GM04503 (cell line): ENCODE measurements around the gene ADGRB3.
"Not testable (repeated sequence)": the region's sequence is repeated elsewhere in the genome, so short reads cannot be mapped to it uniquely, and the experiment has no call there.

Experiments used
- DNase-seq: peaks from one replicate; pipeline ENCODE4 v3.0.0-alpha.2; 2012; ENCODE audit warnings: low read depth

ADGRB3 gene

DNA sequence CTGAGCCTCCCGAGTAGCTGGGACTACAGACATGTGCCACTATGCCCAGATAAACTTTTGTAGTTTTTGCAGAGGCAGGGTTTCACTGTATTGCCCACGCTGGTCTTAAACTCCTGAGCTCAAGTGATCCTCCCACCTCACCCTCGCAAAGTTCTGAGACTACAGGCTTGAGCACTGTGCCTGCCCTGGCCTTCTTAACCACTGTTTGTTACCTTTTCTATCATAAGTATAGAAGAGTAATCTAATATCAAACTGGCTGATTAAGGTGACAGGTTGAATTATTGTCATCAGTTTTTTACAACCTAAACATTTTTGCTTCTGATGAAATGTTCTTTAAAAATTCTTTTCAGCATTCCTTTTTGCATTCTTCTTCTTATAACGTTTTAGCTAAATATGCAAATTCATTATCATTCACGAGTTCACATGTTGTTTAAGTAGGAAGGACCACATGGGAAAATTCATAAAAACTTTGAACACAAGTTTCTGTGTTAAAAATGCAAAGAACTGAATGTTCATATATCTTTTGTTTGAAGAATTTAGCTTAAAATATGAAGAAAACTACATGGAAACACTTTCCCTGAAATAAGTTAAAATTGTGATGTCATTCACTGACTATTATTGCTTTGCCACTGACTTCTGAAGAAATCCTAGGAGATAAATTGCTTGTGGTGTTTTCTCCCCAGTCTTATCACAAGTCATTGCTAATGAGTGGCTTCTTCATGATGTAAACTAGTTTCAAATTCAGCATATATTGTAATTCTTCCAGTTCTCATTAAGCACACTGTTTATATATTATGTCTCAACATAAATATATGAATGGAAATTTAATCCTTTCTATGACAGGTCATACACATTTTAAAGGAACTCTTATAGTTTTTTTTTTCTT, 106.7 kb downstream of the ADGRB3 start:
- DNase-seq = no peak

DNA sequence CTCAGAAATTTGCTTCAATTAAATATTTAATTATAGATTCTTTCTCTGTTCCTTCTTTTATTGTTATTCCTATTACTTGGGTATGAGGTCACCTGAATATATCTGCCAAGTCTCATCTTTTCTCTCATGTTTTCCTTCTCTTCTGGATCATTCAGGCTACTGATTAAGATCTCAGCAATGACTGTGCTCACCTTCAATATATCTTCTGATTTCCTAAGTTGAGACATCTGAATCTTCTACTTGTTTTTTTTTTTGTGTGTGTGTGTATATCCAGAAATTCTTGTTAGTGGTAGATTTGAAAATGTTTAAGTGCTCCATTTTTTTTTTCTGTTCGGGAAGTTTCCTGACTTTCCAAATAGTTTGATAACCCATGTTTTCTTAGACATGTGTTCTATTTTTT, 108.0 kb downstream of the ADGRB3 start:
- DNase-seq = no peak

DNA sequence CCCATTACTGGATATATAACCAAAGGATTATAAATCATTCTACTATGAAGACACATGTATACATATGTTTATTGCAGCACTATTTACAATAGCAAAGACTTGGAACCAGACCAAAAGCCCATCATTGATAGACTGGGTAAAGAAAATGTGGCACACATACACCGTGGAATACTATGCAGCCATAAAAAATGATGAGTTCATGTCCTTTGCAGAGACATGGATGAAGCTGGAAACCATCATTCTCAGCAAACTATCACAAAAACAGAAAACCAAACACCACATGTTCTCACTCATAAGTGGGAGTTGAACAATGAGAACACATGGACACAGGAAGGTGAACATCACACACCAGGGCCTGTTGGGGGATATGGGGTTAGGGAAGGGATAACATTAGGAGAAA, 109.3 kb downstream of the ADGRB3 start:
- DNase-seq = not testable (repeated sequence)

DNA sequence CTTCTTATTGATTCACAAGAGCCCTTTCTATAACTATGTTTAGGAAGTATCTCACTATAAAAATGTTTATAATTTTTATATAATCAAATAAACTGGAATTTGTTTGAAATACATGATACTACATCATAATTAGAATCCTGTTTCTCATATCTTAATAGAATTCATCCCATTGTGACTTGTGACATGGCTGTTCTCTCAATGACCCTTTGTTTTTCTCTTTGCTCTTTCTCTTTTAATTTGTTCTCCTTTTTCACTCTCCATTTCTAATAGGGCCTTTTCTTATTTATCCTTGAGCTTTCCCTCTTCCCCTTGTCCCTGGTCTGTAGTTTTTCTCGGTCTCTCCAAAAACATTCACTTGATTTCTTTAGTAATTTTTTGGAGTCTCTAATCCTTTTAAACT, 111.3 kb downstream of the ADGRB3 start:
- no peak for DNase-seq

DNA sequence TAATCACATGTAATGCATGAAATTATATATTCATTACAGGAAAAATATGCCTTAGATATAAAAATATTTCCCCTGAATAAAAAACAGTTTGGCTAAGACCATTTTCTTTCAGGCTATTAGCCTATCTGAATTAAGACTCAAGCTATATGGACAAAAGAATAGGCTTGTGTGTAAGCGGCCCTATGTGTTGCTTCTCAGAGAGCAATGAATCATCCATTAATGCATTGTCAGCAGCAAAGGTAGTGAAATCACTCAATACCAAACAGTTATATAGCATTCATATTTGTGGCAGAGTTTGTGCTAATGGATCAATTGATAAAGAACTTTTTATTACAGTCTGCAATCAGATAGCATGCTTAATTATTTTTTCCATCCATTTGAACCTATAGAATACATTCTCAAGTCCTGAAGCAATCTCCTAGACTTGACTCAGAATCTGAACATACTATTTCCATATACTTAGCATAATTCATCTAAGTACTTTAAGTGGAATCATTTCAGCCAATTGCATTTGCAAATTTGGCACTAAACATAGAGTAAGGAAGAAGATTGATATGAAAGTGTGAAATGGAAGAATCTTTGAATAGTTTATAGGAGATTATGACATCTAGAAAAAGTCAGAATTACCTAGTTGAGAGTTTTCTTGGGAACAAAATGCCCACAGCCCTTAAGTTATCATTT, 112.2 kb downstream of the ADGRB3 start:
- no peak for DNase-seq

DNA sequence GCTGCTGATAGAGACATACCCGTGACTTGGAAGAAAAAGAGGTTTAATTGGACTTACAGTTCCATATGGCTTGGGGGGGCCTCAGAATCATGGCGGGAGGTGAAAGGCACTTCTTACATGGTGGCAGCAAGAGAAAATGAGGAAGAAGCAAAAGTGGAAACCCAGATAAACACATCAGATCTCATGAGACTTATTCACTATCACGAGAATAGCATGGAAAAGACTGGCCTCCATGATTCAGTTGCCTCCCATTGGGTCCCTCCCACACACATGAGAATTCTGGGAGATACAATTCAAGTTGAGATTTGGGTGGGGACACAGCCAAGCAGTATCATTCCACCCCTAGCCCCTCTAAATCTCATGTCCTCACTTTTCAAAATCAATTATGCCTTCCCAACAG, 112.8 kb downstream of the ADGRB3 start:
- DNase-seq = not testable (repeated sequence)

DNA sequence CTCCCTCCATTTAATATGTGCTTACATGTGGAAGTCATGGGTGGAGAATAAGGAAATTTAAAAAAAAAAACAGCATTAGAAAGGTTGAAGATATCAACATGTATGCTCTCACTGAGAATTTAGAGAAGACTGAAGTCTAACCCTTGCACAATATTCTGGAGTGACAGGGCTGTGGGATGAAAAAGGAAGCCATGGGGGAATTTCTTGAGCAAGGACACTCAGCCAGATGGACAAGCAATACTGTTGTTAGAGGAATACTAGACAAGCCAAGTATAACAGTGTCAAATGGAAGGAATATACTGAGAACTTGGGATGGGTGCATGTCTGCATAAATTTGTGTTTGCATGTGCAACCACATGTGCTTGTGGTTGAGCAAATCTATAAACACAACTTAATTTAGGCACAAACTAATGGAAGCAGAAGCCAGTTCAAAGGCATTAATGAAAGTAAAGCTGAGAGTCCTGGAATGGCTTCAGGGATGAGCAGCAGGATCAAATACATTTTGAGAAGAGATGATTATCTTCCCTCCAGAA, 119.7 kb downstream of the ADGRB3 start:
- no peak for DNase-seq

DNA sequence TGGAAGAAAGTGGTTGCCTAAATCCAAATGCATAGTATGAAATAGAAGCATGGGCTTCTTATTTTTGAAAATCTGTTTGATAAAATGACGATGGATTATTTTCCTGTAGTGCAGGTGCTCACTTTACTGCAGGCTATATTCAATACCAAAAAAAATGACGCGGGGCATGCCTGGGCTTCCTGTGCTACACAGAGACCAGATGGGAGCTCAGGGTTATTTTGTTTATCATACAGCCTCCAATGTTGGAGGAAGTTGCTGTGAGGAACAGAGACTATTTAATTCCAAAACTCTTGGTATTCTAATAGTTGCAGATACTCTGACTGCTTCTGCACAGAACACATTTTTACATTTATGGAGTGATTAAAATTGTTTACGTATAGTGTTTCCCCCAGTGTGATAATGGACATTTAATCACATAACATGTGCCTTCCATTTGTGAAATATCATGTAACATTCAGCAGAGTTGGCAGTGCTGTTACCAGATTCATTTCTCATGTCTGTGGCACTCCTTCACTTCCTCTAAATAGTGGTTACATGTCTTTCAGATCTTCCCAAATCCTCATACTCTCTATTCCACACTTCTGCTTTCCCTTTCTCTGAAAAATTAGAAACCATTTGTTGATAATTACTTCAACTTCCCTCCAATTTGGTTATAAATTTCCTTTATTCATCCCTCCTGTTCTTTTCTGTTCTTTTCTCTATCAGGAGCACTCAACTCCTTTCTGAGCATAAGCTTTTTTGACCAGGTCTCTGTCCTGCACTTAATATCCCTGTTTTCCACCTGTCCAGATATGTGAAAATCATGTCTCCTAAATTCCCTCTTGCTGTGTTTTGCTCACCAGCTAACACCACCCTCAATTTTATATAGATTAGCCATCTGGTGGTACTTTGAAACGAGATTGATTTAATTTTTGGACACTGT, 121.6 kb downstream of the ADGRB3 start:
- no peak for DNase-seq

DNA sequence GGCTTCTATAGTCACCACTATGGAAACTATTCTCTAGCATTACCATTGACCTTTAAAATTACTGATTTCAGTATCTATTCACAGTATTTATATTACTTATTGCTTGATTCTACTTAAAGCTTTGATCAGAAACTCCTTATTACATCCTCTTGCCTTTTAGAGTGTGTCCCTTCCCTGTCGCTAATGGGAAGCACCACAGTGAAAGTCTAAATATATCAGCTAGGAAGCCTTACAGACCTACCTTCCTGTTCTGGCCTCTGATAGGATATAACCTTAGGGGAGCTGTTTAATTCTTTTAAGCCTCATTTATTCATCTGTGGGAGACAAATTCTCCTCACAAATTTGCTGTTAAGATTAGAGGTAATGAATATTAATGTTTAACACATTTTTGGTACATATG, 122.7 kb downstream of the ADGRB3 start:
- DNase-seq = no peak

DNA sequence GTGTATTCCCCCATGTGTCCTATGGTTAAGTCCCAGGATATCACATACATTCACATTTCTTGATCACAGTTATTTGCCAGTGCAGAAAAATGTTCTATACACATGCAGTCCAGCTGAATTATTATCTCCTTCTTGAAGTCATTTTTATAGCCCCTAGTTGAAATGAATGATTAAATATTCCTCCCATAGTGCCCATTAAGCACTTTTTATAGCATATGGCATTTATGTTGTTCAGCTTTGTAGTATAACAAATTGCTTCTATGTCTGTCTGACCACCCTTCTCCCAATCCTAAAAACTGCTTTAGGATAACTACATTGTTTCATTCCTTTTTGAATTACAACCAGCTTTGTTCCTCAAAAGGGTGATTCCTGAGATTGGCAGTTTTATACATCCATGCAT, 123.5 kb downstream of the ADGRB3 start:
- no peak for DNase-seq

DNA sequence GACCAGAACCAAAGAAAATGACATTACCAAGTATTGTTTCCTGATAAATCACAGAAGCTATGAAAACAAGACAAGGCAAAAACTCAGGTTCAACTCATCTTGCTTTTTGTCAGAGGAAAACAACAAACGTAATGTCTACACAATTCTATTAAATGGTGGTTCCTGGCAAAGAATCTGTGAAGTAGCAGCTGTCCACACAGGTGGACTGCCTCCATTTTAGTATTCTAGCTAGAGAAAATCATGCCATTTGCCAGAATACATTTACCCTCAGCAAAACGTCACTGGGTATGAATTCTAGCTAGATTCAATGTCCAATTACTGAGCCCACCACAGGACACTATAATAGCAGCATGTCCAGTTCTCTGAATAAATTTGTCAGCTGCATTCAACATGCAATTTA, 125.4 kb downstream of the ADGRB3 start:
- no peak for DNase-seq

DNA sequence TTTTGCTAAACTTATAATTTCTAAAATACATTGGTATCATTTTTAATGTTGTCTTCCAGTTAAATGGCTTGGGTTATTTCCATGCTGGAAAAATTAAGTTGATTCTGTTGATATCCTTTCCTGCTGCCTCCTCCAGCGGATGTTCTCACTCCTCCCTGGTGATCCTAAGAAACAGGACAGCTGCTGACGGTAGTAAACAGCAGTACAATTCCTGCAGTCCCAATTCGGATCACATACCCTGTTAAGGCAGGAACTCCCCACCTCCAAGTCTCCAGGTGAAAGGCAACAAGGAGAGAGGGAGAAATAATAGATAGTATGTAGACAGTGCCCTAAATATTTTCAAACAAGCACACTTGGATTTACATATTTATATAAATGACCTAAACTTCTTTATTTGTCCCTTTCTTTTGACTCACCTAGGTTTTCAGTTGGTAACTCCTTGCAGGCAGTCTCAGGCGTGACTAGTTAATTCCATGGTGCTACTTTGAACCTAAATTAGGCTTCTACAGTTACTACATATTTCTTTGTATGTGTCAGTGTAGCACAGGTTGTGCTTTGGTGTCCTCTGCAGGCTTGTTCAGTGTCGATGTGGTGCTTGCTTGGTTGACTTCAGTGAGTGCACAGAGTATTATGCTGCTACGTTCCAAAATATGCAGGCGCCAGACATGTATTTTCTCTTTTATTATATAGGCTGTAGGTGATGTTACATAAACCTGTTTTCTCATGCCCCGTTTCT, 126.0 kb downstream of the ADGRB3 start:
- DNase-seq = no peak

DNA sequence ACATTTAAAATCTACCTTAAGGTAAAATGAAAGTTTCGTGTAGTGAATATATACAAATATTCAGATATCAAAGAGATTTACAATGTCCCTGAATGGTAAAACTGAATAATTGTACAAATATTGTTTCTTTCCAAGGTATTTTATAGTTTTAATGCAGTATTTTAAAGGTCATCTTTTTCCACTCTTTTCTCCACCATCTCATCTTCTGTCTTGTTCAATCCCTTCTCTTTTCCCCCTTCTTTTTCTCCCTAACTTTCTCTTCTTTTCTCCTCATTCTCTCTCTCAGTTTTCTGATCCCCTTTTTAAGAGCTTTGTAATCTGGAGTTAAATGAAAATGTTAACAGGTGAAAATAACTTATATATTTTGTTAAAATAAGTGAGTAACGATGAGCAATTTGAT, 126.9 kb downstream of the ADGRB3 start:
- no peak for DNase-seq

DNA sequence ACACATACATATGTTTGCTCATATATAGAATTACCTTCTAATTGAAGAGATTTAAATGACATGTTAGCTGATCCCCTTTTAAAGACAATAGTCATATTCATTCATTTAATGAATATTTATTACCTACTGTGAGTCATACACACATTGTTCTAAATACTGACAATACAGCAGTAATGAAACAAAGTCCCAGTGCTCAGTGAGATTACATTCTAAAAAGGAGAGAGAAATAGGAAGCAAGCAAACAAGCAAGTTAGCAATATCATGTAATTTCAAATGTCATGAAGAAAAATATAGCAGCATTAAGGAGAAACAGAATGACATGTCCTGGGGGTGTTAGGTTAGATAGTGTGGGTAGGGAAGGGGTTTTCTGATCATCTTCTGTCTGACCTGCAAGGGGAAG, 136.3 kb downstream of the ADGRB3 start:
- DNase-seq = no peak

DNA sequence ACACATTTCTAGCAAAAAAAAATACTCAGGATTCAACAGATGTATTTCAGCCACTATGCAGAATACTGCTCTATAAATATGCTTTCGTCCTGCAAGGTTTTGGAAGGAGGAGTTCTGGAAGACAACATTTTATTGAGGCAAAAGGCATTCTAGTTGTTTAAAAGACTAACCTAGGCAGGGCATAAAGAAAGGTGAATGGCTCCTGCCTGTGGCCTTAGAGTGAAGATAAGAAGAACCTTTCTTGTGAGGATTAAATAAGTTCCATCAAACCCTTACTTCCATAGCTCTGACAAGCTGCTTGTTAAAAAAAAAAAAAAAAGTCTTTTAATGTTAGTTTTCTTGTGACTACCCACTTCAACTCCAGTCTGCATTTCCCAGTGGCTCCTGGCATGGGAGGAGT, 139.8 kb downstream of the ADGRB3 start:
- DNase-seq = no peak

DNA sequence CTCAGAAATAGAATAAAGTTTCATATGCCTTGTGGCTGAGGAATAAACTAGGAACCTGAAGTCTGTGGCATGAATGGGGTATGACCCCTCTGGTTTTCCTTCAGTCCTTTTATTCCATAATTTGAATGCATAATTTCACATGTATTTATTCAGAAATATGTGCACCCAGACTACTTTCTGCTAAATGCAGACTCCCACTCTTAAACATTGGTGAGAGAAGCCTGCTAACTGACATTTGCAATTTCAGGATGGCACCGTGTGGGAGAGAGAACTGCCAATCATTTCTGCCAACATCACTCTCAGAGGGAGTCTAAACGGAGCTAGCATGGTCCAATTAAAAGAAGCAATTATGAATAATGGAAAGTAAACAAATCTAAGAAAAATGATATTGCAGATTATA, 141.3 kb downstream of the ADGRB3 start:
- no peak for DNase-seq

DNA sequence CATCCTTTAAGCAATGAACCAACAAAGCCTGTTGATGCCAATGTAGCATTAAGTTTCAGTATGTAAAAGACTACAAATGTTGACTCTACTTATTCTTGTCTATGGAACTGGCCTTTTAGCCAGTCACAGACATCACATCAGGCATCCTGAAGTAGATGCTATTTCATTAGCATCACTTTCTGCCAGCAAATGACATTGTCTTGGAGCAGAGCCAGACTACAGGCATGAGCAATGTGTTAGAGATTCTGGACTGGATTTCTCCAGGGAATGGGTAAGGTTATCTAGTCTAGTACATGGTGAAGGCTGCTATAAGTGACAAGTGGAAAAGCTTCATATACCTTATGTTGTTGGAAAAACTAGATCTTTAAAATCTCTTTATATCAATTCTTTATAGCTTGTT, 142.9 kb downstream of the ADGRB3 start:
- DNase-seq = no peak

DNA sequence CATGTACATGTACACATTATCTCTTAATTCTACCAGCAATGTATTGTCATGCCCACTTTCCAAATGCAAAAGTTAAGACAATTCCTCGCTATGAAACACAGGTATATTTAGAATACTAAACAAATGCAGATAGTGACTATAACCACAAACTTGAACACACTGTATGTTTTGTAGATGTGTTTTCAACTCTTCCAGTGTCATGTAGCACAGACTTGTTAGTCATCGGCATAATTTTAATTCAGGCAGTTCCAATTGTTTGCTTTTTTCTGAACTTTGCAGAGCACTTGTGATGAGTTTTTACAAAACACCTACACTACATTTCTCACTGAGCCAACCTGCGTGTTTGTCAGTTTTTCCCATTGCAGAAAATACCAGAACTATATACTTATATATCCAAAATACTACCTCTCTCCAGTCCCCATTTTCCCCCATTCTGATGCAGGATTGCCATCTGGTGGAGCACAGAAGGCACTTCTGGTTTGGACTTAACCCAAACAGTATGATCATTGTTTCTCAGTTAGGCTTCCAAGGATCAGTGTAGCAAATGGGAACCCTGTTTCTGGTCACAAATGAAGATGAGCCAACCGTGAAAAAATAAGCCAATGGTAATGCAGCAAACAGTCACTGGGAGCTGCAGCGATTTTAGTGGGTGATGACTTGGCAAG, 143.4 kb downstream of the ADGRB3 start:
- no peak for DNase-seq

DNA sequence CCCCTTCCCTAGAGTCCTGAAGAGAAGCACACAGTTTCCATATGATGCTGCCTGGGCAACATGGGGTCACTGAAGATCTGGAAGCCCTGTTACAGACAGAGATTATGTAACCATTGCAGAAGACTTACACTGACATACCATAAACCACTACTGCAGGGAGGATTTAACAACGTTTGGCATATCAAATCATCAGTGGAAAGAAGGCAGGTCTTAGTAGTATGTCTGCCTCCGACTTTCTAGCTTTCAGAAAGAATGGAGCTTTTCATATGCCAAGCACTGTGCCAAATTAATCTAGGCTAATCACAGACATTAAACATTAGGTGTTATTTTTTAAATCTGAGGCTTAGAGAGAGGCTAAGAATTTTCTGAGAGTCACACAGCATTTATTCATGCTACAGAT, 144.3 kb downstream of the ADGRB3 start:
- no peak for DNase-seq

DNA sequence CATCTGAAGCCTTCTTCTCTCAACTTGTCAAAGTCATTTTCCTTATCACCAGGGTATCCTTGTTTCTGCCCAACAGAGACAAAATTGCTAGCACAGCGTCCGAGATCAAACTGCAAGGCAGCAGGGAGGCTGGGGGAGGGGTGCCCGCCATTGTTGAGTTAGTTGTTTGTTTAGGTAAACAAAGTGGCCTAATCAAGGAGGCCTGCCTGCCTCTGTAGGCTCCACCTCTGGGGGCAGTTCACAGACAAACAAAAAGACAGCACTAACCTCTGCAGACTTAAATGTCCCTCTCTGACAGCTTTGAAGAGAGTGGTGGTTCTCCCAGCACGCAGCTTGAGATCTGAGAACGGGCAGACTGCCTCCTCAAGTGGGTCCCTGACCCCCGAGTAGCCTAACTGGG, 155.0 kb downstream of the ADGRB3 start:
- DNase-seq = not testable (repeated sequence)

DNA sequence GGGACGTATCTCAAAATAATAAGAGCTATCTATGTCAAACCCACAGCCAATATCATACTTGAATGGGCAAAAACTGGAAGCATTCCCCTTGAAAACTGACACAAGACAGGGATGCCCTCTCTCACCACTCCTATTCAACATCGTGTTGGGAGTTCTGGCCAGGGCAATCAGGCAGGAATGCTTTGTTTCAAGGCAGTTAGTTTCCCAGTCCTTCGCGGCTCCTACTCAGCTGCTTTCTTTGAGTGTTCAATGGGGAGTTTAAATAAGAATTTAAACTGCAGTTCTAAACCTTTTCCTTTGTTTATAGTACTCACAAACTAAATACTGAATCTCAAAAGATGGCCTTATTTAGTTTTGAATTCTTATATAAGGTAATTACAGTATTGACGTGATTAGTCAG, 179.9 kb downstream of the ADGRB3 start:
- not testable (repeated sequence) for DNase-seq
